Thyroid gland (tissue), 4 donors: ENCODE results near the gene AMMECR1L.
"Not testable (repeated sequence)": the region's sequence is repeated elsewhere in the genome, so short reads cannot be mapped to it uniquely, and the experiment has no call there.

ENCODE experiments used
- POLR2A ChIP-seq, 2 donors: fragments of 450-650 bp; IDR thresholded peaks; one replicate each; pipeline ENCODE4 v1.6.1; 2017; ENCODE audit warnings: antibody characterized with exemption in 2 of 2, mild to moderate bottlenecking in 2 of 2, moderate library complexity in 1 of 2
- TF ChIP-seq, protein P1 (sequence below), 6 experiments: fragments of 200-600 bp in 3 of 6; fragments of 450-650 bp in 3 of 6; sonication (generic) in 3 of 6; IDR thresholded peaks; one replicate each; pipeline ENCODE4 v1.5.1; 2016 to 2019; ENCODE audit warnings: antibody characterized with exemption in 6 of 6, mild to moderate bottlenecking in 2 of 6, inconsistent platforms in 1 of 6, moderate library complexity in 1 of 6

- peak in 1 of 2 donors; percentile 82 for TF ChIP-seq POLR2A (IDR thresholded peaks at IDR 0.05)
- TF ChIP-seq, protein P1, sequence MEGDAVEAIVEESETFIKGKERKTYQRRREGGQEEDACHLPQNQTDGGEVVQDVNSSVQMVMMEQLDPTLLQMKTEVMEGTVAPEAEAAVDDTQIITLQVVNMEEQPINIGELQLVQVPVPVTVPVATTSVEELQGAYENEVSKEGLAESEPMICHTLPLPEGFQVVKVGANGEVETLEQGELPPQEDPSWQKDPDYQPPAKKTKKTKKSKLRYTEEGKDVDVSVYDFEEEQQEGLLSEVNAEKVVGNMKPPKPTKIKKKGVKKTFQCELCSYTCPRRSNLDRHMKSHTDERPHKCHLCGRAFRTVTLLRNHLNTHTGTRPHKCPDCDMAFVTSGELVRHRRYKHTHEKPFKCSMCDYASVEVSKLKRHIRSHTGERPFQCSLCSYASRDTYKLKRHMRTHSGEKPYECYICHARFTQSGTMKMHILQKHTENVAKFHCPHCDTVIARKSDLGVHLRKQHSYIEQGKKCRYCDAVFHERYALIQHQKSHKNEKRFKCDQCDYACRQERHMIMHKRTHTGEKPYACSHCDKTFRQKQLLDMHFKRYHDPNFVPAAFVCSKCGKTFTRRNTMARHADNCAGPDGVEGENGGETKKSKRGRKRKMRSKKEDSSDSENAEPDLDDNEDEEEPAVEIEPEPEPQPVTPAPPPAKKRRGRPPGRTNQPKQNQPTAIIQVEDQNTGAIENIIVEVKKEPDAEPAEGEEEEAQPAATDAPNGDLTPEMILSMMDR (IDR thresholded peaks at IDR 0.05): not testable (repeated sequence)
Observed at GRCh38 chr2:127885780-127886592, at the start of gene AMMECR1L.
